ENCODE results near the gene SCRT2. TPM values are rescaled to one million over a fixed set of nuclear protein-coding genes. Genes with fewer than 3 reads are reported as not detected.
"Not testable (repeated sequence)": the region's sequence is repeated elsewhere in the genome, so short reads cannot be mapped to it uniquely, and the experiment has no call there.

The SCRT2 gene
- not detected for total RNA-seq

DNA sequence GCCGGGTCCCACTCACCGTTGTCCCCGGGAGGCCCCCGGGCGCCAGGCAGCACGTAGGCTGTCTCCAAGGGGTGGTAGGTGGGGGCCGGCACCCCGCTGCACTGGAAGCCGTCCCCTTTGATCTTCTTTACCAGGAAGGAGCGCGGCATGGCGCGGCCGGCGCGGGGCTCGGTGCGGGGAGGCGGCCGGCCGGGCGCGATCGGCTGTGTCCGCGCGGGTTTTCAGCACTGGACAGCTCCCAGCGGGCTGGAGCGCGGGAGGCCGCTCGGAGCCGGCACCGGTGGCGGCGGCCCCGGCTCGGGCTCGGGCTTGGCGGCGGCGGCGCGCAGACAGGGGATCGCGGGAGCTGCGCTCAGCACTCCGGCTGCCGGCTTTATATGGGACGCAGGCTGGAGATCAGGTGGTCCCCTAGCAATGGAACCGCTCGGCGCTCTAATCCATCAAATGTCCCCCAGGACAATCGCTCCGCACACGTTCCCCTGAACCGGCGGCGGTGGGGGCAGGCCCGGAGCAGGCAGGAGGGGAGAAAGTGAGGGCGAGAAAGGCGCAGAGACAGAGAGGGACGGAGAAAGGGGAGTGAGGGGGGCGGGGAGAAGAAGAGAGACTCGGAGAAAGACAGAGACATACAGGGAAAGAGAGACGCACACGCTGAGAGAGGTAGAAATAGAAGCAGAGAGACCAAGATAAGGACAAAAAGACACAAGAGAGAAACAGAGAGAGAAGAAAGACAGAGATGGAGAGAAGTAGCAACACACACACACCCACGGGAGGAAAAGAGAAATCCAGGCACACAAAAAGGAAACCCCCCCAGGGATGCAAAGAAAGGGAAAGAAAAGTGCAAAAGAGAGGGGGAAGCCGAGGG is at the start of gene SCRT2:
TSS of gene SCRT2 (minus strand) at position 350 of the 862 bp plus-strand sequence. CDS start at position 149, 201 bp downstream.
- DNase-seq (ENCODE audit: low spot score), result peak; percentile 80

DNA sequence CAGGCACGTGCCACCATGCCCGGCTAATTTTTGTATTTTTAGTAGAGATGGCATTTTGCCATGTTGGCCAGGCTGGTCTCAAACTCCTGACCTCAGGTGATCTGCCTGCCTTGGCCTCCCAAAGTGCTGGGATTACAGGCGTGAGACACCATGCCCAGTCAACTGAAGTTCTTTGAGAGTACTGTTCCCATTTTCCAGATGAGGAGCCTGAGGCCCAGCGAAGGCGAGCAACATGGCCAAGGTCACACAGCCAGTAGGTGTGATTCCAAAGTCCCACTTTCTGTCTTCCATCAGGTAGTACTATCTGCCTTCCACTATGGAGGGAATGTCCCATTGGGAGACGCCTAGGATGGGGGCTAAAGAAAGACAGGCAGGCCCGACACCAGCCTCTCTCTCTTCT is 49.2 kb upstream of the SCRT2 start:
- DNase-seq (ENCODE audit: low spot score), result not testable (repeated sequence)

- no peak for DNase-seq (ENCODE audit: low spot score)
Observed at GRCh38 chr20:723756-724155, 48.2 kb upstream of the SCRT2 start.

GRCh38 chr20:722822-723644 is 47.4 kb upstream of the SCRT2 start:
- DNase-seq (ENCODE audit: low spot score), result no peak

- DNase-seq (ENCODE audit: low spot score), result no peak
Observed at GRCh38 chr20:721876-722275, 46.3 kb upstream of the SCRT2 start.

DNA sequence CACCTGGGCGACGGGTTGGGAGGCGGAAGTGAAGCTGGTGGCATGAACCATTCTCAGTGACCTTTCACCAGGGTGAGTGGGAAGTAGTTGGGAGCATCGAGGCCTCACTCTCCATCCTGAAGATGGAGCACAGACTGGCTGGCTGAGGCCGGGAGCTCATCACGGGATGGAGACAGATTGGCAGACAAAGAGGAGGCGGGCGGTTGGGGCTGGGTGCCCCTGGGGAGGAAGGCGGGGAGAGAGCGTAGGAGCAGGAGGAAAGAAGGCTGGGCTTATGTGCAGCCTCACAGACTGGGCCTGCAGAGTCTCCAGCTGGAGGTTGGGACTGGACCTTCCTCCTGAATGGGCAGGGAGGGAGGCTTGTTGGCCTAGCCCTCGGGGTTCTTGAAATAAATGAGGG is 44.2 kb upstream of the SCRT2 start:
- DNase-seq (ENCODE audit: low spot score), result no peak

DNA sequence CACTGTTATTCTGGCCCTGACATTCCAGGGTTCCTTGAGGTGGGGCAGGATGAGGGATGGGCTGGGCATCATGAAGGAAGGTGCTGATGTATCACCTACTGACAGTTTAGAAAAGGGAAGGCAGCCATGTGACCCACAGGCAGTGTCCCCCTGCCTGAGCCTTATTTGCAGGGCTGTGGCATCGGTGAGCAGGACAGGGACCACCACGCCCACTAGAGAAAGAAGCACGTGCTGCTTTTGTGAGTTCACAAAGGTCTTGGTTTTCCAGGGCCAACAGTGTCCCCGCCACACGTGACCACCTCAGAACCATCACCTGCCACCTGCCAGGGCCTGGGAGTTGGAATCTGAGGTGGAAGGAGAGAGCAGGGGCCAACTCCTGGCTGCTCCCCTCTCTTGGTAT is 43.5 kb upstream of the SCRT2 start:
- DNase-seq (ENCODE audit: low spot score), result no peak

DNA sequence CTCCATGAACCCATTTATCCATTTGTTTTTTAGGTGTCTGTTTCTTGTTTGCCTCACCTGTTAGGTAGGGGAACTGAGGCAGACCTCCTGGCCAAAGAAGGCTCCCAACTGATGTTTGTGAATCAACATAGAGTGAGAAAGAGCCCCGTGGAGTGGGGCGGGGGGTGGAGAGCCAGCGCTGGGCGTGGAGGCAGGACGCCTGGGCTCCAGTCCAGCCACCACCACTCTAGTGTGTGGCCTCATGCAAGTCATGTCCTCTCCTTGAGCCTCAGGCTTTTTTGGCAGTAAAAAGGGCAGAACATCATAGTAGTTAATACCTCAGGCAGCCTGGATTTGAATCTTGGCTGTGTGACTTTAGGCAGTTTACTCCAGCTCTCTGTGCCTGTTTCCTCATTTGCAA is 42.2 kb upstream of the SCRT2 start:
- no peak for DNase-seq (ENCODE audit: low spot score)

DNA sequence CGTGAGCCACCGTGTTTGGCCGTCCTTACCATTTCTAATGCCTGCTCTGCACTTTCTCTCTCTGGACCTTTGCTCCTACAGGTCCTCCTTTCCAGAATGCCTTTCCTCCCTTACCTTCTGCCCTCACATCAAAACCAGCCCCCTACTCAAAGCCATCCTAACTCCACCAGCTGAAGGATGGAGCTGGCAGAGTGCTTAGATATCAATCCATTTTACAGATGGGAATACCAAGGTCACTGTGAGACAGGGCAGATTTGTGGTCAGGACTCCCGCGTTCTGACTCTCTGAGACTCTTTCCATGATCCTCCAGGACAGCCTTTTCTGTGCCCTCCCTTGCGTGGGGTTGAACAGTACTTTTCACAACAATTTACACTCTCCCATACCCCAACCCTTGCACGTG is 41.7 kb upstream of the SCRT2 start:
- no peak for DNase-seq (ENCODE audit: low spot score)

- DNase-seq (ENCODE audit: low spot score), result no peak
Observed at GRCh38 chr20:714453-714852, 38.9 kb upstream of the SCRT2 start.

GRCh38 chr20:711576-711975 is 36.0 kb upstream of the SCRT2 start:
- no peak for DNase-seq (ENCODE audit: low spot score)

- no peak for DNase-seq (ENCODE audit: low spot score)
Observed at GRCh38 chr20:710780-711450, 35.3 kb upstream of the SCRT2 start.

DNA sequence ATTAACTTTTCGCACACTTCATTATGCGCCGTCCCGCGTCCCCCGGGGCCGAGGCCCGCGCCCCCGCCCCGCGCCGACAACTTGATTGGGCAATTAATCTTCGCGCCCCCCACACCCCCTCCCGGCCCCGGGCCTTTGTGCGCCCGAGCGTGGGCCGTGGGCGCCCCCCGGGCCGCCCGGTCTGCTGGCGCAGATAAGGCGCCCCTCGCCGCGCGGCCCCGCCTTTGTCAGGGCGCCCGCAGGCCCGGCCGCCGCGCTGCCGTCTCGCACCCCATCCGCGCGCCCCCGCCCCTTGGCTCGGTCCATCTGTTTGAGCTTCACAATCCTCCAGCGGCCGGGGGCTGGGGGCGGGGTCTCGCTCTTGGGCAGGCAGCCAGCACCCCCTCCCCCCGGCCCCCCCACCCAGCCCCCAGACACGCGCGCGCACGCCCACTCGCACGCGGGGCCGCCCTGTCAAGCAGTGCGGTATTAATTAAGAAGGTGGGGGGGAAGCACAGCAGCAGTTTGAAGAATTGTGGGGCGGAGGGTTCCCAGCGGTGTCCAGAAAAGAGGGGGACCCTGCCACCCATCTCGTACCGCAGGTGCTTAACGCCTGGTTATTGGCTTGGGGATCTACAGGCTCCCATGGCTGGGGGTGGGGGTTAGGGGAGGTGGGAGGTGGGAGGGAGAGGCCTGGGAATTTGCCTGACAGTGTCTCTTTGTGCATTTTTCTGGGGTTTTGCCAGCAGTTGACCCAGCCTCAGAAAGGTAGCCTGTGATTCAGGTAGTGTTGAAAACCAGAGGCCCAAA is 34.6 kb upstream of the SCRT2 start:
- no peak for DNase-seq (ENCODE audit: low spot score)

GRCh38 chr20:709423-709822 is 33.8 kb upstream of the SCRT2 start:
- DNase-seq (ENCODE audit: low spot score), result no peak

- no peak for DNase-seq (ENCODE audit: low spot score)
Observed at GRCh38 chr20:708956-709355, 33.4 kb upstream of the SCRT2 start.

DNA sequence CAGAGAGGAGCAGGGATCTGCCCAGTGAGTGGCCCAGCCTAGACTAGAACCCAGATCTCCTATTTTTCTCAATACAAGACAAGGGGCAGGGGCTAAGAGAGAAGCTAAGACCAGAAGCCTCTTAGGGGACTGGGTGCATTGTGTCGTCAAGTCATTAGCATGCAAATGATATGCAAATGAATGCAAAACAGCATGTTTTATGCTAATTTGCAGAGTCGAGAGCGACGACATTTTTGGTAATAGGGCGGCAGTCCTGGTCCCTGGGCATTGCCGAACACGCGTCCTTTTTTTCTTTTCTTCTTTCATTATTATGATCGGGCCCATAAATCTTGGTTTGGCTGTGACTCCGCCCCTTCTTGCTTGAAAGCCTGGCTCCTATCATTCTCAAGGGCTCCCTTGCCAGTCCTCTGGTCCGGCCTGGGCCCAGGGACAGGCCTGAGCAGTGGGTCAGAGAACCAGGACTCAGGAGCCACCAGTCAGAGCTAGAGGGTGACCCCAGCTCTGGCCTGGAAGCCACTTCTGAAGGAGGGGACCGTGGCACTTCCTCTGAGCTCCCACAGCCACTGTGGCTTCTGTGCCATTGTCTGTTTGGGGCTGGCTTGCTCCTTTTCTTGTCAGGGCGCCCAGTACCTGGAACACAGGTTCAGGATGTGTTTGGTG is 32.0 kb upstream of the SCRT2 start:
- no peak for DNase-seq (ENCODE audit: low spot score)

- no peak for DNase-seq (ENCODE audit: low spot score)
Observed at GRCh38 chr20:706366-706885, 30.8 kb upstream of the SCRT2 start.

GRCh38 chr20:704726-705125 is 29.1 kb upstream of the SCRT2 start:
- DNase-seq (ENCODE audit: low spot score), result no peak

- no peak for DNase-seq (ENCODE audit: low spot score)
Observed at GRCh38 chr20:703426-703825, 27.8 kb upstream of the SCRT2 start.

DNA sequence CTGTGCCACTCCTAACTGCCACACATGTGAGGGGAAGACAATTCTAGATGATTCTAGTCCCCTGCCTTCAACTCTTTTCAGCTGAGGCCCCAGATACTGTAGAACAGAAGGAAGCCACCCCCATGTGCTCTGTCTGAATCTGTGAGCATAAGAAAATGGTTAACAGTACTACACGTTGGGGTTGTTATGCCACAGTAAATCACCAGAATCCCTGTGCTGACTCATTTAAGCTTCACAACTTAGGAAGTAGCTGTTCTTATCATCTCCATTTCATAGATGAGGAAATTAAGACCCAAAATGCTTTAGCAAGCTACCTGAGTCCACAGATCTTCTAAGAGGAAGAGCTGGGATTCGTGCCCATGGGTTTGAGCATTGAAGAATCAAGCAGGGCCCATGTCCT is 27.4 kb upstream of the SCRT2 start:
- DNase-seq (ENCODE audit: low spot score), result no peak
